OCI-LY7 (cell line): ENCODE measurements around the gene SNX25. TPM values are rescaled to one million over a fixed set of nuclear protein-coding genes. Genes with fewer than 3 reads are reported as not detected.
A peak's percentile ranks its signal among the peaks of the same experiment; 100 is the strongest.

Experiments
- BruUV-seq: library from RNA; stranded (reverse); fragments of 400-500 nt; replicated peaks from 2 replicates; lab custom pipeline; 2021; lab: Mats Ljungman, UMichigan
- CTCF ChIA-PET: fragments of 300-600 bp; sonication (Branson Sonifier 250); formaldehyde crosslinking; loops from one replicate; lab custom pipeline; 2022; ENCODE audit warnings: antibody characterized with exemption; ENCODE audit not compliant: unreplicated experiment; lab: Charles Lee
- POLR2A ChIA-PET: fragments of 300-600 bp; sonication (Branson Sonifier 250); formaldehyde crosslinking; loops from one replicate; lab custom pipeline; 2022; ENCODE audit warnings: antibody characterized with exemption; lab: Charles Lee
- DNase-seq: peaks from one replicate; pipeline ENCODE4 v3.0.0-alpha.2; 2015; ENCODE audit warnings: low spot score
- H2AFZ ChIP-seq: fragments of 200-600 bp; sonication (generic), shearing (Covaris generic); 2 replicates; pipeline ENCODE4 v1.6.1; 2014; ENCODE audit warnings: mild to moderate bottlenecking, antibody characterized with exemption, low read length, moderate library complexity
- H3K27ac ChIP-seq: fragments of 200-600 bp; sonication (generic); 2 replicates; pipeline ENCODE4 v1.5.1; 2014; ENCODE audit warnings: mixed run types, low read depth, mild to moderate bottlenecking, moderate library complexity, low read length, inconsistent platforms; ENCODE audit not compliant: poor library complexity, severe bottlenecking
- H3K36me3 ChIP-seq: fragments of 200-600 bp; sonication (generic); 2 replicates; pipeline ENCODE4 v1.6.1; 2014; ENCODE audit warnings: mild to moderate bottlenecking, antibody characterized with exemption, low read length, moderate library complexity, mixed read lengths; ENCODE audit not compliant: insufficient read depth
- H3K4me1 ChIP-seq: fragments of 200-600 bp; sonication (generic); 2 replicates; pipeline ENCODE4 v1.5.1; 2014; ENCODE audit warnings: mild to moderate bottlenecking, low read length; ENCODE audit not compliant: insufficient read depth, poor library complexity, severe bottlenecking
- H3K4me2 ChIP-seq: fragments of 200-600 bp; sonication (generic); 2 replicates; pipeline ENCODE4 v1.6.1; 2014; ENCODE audit warnings: mild to moderate bottlenecking, low read length
- H3K4me3 ChIP-seq: fragments of 200-600 bp; sonication (generic); 2 replicates; pipeline ENCODE4 v1.5.1; 2014; ENCODE audit warnings: mild to moderate bottlenecking, low read depth, low read length; ENCODE audit not compliant: poor library complexity, severe bottlenecking
- H3K79me2 ChIP-seq: fragments of 200-600 bp; sonication (generic); 2 replicates; pipeline ENCODE4 v1.6.1; 2016; ENCODE audit warnings: low read depth, mild to moderate bottlenecking, low read length, moderate library complexity, mixed read lengths; ENCODE audit not compliant: insufficient read depth
- H3K9me2 ChIP-seq: fragments of 200-600 bp; sonication (generic); 2 replicates; pipeline ENCODE4 v1.6.1; 2016; ENCODE audit warnings: mild to moderate bottlenecking, low read length, mixed read lengths; ENCODE audit not compliant: insufficient read depth
- H3K9me3 ChIP-seq: fragments of 200-600 bp; sonication (generic); 2 replicates; pipeline ENCODE4 v1.6.1; 2014; ENCODE audit warnings: mild to moderate bottlenecking, mixed run types, low read length, mixed read lengths
- H4K20me1 ChIP-seq: fragments of 200-600 bp; sonication (generic); 2 replicates; pipeline ENCODE4 v1.6.1; 2014; ENCODE audit warnings: mild to moderate bottlenecking, antibody characterized with exemption, low read length, moderate library complexity, mixed read lengths; ENCODE audit not compliant: insufficient read depth
- CTCF ChIP-seq: fragments of 200-600 bp; sonication (generic); conservative IDR thresholded peaks from 2 replicates; pipeline ENCODE4 v1.5.1; 2014; ENCODE audit warnings: mild to moderate bottlenecking, antibody characterized with exemption, low read length, moderate library complexity, mixed read lengths
- EZH2phosphoT487 ChIP-seq: fragments of 200-600 bp; sonication (generic); IDR thresholded peaks from 2 replicates; pipeline ENCODE4 v1.6.1; 2018; ENCODE audit warnings: low read depth, borderline replicate concordance, mild to moderate bottlenecking, mixed run types, antibody characterized with exemption, low read length, moderate library complexity, mixed read lengths
- intact Hi-C: fragments of 100-400 bp; cut with micrococcal nuclease; formaldehyde crosslinking; loops from one replicate; pipeline ENCODE4 v1.10.0; 2022; ENCODE audit not compliant: unreplicated experiment
- total RNA-seq, 2 experiments: library from RNA; depleted of rRNA in 1 of 2; stranded (reverse); fragments of >200 nt in 1 of 2; shearing (Covaris generic) in 1 of 2; gene quantifications; 2 replicates each; pipeline ENCODE4 v1.2.3, GENCODE V29; 2014 to 2022

SNX25 gene
- total RNA-seq, 2 experiments from 2014 or later = 33.7 to 55.6 TPM

- Histone ChIP-seq H3K4me3 (no peak overlapping the region), H3K9me3 (no peaks in the 10 kb centered on the region), H4K20me1 (no peaks in the 10 kb centered on the region), H2AFZ (no peak overlapping the region), H3K36me3 (peaks cover 71% of the 10 kb centered on the region), H3K4me2 (no peak overlapping the region), H3K27ac (no peak overlapping the region), H3K79me2 (no peaks in the 10 kb centered on the region), H3K4me1 (peaks cover 6% of the 10 kb centered on the region), H3K9me2 (no peaks in the 10 kb centered on the region)
- no peak for DNase-seq
- ChIA-PET CTCF (no interaction called here), POLR2A (interaction anchor here (0.8 kb wide), 1 partner anchor 9 kb away, joined by 3 read pairs; no protein-coding TSS in a partner anchor)
- no TSS peak for BruUV-seq
- intact Hi-C loops = no loop called here
- TF ChIP-seq EZH2phosphoT487 = no peak
- TF ChIP-seq CTCF = no peak
Observed at GRCh38 chr4:185351691-185352090, 142.3 kb downstream of the SNX25 start.

- intact Hi-C loops = no loop called here
- ChIA-PET POLR2A (interaction anchor here (0.6 to 0.7 kb wide), 3 partner anchors 148 to 1401 kb away, joined by 3 to 5 read pairs (median 5); partner anchors contain the start of gene CFAP97), CTCF (no interaction called here)
- Histone ChIP-seq H3K9me2 (no peaks in the 10 kb centered on the region), H3K79me2 (no peaks in the 10 kb centered on the region), H3K4me1 (peaks cover 6% of the 10 kb centered on the region), H3K9me3 (no peaks in the 10 kb centered on the region), H3K27ac (no peak overlapping the region), H3K4me2 (no peak overlapping the region), H3K36me3 (peaks cover 68% of the 10 kb centered on the region), H4K20me1 (no peaks in the 10 kb centered on the region), H3K4me3 (no peak overlapping the region), H2AFZ (no peak overlapping the region)
- TF ChIP-seq EZH2phosphoT487 (no peak), CTCF (no peak)
- no TSS peak for BruUV-seq
- no peak for DNase-seq
Observed at GRCh38 chr4:185352202-185352601, 142.8 kb downstream of the SNX25 start.

GRCh38 chr4:185352741-185353140, 143.3 kb downstream of the SNX25 start:
- Histone ChIP-seq H2AFZ (no peak overlapping the region), H3K4me2 (no peak overlapping the region), H3K9me3 (no peaks in the 10 kb centered on the region), H4K20me1 (no peaks in the 10 kb centered on the region), H3K9me2 (no peaks in the 10 kb centered on the region), H3K27ac (no peak overlapping the region), H3K4me3 (no peak overlapping the region), H3K79me2 (no peaks in the 10 kb centered on the region), H3K36me3 (peaks cover 69% of the 10 kb centered on the region), H3K4me1 (peaks cover 6% of the 10 kb centered on the region)
- POLR2A ChIA-PET = interaction anchor here (0.6 to 0.7 kb wide), 5 partner anchors 14 to 1401 kb away, joined by 3 to 7 read pairs (median 5); partner anchors contain the start of gene CFAP97
- CTCF ChIA-PET = no interaction called here
- BruUV-seq = no TSS peak
- TF ChIP-seq CTCF = no peak
- TF ChIP-seq EZH2phosphoT487 = no peak
- peak; percentile 8 for DNase-seq
- intact Hi-C loops = no loop called here
